Vagina (tissue), 2 donors: ENCODE results near the gene SUN1.

Source experiments
- CTCF ChIP-seq, 3 experiments: fragments of 450-650 bp in 2 of 3; fragments of 200-600 bp in 1 of 3; sonication (generic) in 1 of 3; IDR thresholded peaks; one replicate each; pipeline ENCODE4 v1.5.1; 2017 to 2019; ENCODE audit warnings: antibody characterized with exemption in 3 of 3, mild to moderate bottlenecking in 2 of 3, moderate library complexity in 2 of 3
- POLR2A ChIP-seq, 2 donors: fragments of 450-650 bp; IDR thresholded peaks; one replicate each; pipeline ENCODE4 v1.6.1; 2017; ENCODE audit warnings: antibody characterized with exemption in 2 of 2, mild to moderate bottlenecking in 2 of 2, moderate library complexity in 2 of 2
- POLR2AphosphoS5 ChIP-seq, 2 donors: sonication (generic); formaldehyde crosslinking; IDR thresholded peaks; one replicate each; pipeline ENCODE4 v1.9.0; 2017; ENCODE audit warnings: antibody characterized with exemption in 2 of 2, mild to moderate bottlenecking in 2 of 2, low read depth in 1 of 2; ENCODE audit not compliant: insufficient read depth in 1 of 2

- TF ChIP-seq CTCF (IDR thresholded peaks at IDR 0.05) (no peak), POLR2AphosphoS5 (IDR thresholded peaks at IDR 0.05; ENCODE audit: insufficient read depth in 1 of 2, low read depth in 1 of 2) (no peak), POLR2A (IDR thresholded peaks at IDR 0.05) (no peak)
Measured at GRCh38 chr7:916291-916941, 84.1 kb downstream of the SUN1 start.
